Activated CD4-positive, alpha-beta T cell treated with anti-CD3 and anti-CD28 coated beads for 36 hours (primary cell): ENCODE data around the gene ZMIZ1. TPM values are rescaled to one million over a fixed set of nuclear protein-coding genes. Genes with fewer than 3 reads are reported as not detected.

ENCODE experiments used
- ATAC-seq: fragments of 200-7000 bp; cut with Tn5 transposase; one replicate; pipeline ENCODE4 v1.10.0; 2021; ENCODE audit warnings: mild to moderate bottlenecking, moderate library complexity
- CTCF ChIA-PET: fragments of 350-600 bp; sonication (Branson Sonifier 250); formaldehyde crosslinking; loops from one replicate; lab custom pipeline; 2021; ENCODE audit warnings: antibody characterized with exemption; lab: Charles Lee
- POLR2A ChIA-PET: fragments of 350-600 bp; sonication (Branson Sonifier 250); formaldehyde crosslinking; loops from one replicate; lab custom pipeline; 2021; ENCODE audit warnings: antibody characterized with exemption, inconsistent platforms; lab: Charles Lee
- DNase-seq: peaks from one replicate; pipeline ENCODE4 v3.0.0-alpha.2; 2020
- H3K27ac Mint-ChIP-seq: one replicate; pipeline ENCODE4 v1.8.0; 2021; ENCODE audit warnings: mixed read lengths
- H3K27me3 Mint-ChIP-seq: one replicate; pipeline ENCODE4 v1.8.0; 2021; ENCODE audit warnings: mixed read lengths
- H3K36me3 Mint-ChIP-seq: one replicate; pipeline ENCODE4 v1.8.0; 2021; ENCODE audit warnings: low read depth, mixed read lengths
- H3K4me1 Mint-ChIP-seq: one replicate; pipeline ENCODE4 v1.8.0; 2021; ENCODE audit warnings: mixed read lengths
- H3K4me3 Mint-ChIP-seq: one replicate; pipeline ENCODE4 v1.8.0; 2021; ENCODE audit warnings: mild to moderate bottlenecking, moderate library complexity, mixed read lengths
- H3K9me3 Mint-ChIP-seq: one replicate; pipeline ENCODE4 v1.8.0; 2021; ENCODE audit warnings: low read depth, mixed read lengths
- intact Hi-C, 2 experiments: fragments of 100-400 bp; cut with DNase I in 1 of 2; cut with micrococcal nuclease in 1 of 2; formaldehyde crosslinking; loops; one replicate each; pipeline versions ENCODE4 v1.14.2 to v1.15.1; 2022 to 2024; cut with DNase I, micrococcal nuclease
- total RNA-seq, 2 experiments: library from RNA; stranded (reverse); gene quantifications; one replicate each; pipeline ENCODE4 v1.2.3, GENCODE V29; 2021

The ZMIZ1 gene
- total RNA-seq, 2 experiments from 2014 or later, result 33.9 to 34.3 TPM

DNA sequence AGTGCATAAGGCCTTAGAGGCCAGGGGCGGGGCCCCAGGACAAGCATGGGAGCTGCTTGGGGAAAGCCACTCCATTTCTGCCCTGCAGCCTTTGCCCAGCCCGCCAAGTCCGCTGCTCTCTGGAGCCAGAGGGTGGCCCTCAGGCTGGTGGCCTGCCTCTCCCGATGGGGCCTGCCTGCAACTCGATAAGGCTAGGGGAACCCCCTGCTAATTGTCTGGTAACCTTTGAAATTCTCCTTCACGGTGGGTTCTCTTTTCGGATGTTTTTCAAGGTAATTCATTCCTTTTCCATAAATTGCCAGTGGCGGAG is 94.9 kb downstream of the ZMIZ1 start:
- no peak overlapping the region for H3K27ac Mint-ChIP-seq
- ChIA-PET POLR2A (interaction anchor here (0.6 kb wide), 1 partner anchor 163 kb away, joined by 5 read pairs; no protein-coding TSS in a partner anchor), CTCF (interaction anchor here (0.6 to 0.9 kb wide), 2 partner anchors 211 to 723 kb away, joined by 4 to 5 read pairs; no protein-coding TSS in a partner anchor)
- H3K36me3 Mint-ChIP-seq, result no peaks in the 10 kb centered on the region
- intact Hi-C loops, result no loop called here
- H3K4me1 Mint-ChIP-seq, result no peaks in the 10 kb centered on the region
- H3K27me3 Mint-ChIP-seq, result no peaks in the 10 kb centered on the region
- H3K4me3 Mint-ChIP-seq, result no peak overlapping the region
- ATAC-seq (no peak), DNase-seq (no peak)
- no peaks in the 10 kb centered on the region for H3K9me3 Mint-ChIP-seq

DNA sequence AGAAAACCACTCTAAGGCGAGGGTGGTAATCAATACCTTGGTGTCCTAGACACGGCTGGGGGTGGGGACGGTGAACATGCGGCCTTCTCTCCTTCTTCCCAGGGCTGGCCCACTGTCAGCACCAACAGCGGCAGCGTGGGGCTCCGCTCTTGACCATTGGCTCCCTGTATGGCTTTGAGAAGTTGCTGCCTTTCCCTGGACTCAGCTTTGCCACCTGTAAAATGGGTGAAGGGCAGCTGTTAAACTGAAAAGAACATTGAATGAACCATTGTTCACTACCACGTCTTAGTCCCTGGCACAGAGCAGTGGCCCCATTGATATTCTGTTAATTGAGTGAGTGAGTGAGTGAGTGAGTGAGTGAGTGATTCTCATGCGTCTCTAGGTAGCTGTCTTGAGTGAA is 95.3 kb downstream of the ZMIZ1 start:
- Mint-ChIP-seq H3K4me1 (no peaks in the 10 kb centered on the region), H3K9me3 (no peaks in the 10 kb centered on the region), H3K27me3 (no peaks in the 10 kb centered on the region), H3K27ac (no peak overlapping the region), H3K4me3 (no peak overlapping the region), H3K36me3 (no peaks in the 10 kb centered on the region)
- intact Hi-C loops, result no loop called here
- POLR2A ChIA-PET, result interaction anchor here (0.6 kb wide), 1 partner anchor 163 kb away, joined by 5 read pairs; no protein-coding TSS in a partner anchor
- DNase-seq (no peak), ATAC-seq (no peak)
- CTCF ChIA-PET, result interaction anchor here (0.9 kb wide), 1 partner anchor 211 kb away, joined by 5 read pairs; no protein-coding TSS in a partner anchor

DNA sequence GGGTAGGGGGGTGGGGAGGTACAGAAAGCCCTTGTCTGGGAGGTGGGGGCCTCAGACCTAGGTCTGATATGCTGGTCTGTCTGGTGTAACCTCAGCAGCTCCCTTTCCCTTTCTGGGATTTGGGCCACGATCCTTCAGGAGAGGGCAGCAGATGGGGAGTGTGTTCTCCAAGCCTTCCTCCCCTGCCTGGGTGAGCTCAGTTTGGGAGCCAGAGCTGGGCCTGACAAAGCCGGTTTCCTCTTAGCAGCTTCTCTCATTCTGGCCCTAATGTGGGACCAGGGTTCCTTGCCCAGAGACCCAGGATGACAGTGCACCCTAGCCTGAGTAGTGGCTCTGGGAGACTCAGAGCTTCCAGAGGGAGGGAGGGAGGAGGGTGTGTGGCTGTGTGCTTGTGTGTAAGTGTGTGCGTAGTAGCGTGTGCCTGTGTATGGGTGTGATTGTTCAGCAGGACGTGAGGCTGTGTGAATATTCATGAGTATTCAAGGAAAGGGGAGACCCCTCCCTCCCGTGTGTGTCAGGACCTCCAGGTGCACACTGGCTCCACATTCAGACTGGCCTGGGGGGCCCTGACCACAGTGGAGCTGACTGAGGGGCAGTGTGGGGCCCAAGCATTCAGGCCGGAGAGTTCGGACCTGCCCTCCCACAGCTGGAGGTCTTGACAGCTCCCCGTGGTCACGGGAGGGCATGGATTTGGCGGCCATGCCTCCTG is 96.5 kb downstream of the ZMIZ1 start:
- Mint-ChIP-seq H3K36me3 (no peaks in the 10 kb centered on the region), H3K9me3 (no peaks in the 10 kb centered on the region), H3K27ac (no peak overlapping the region), H3K4me3 (no peak overlapping the region), H3K27me3 (no peaks in the 10 kb centered on the region), H3K4me1 (no peaks in the 10 kb centered on the region)
- CTCF ChIA-PET, result no interaction called here
- no peak for ATAC-seq
- POLR2A ChIA-PET, result no interaction called here
- intact Hi-C loops, result no loop called here
- no peak for DNase-seq

DNA sequence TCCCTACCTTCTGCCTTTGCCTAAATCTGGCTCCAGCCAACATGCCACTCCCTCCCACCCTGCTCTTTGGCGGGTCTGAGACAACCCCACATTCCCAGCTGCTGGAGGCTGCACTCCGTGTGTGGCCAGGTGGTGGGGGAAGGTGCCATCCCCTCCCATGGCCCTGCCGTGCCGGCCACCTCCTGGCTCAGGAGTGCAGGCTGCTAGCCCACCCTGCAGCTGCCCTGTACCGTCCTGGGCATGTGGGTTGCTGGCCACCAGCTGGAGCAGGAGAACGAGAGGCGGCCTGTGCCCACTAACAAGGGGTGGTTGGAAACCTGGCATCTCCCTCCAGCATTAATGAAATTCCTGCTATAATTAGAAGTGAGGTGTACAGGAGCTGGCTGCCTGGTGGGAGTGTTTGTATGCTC is 97.6 kb downstream of the ZMIZ1 start:
- Mint-ChIP-seq H3K4me3 (no peak overlapping the region), H3K36me3 (no peaks in the 10 kb centered on the region), H3K27ac (no peak overlapping the region), H3K9me3 (no peaks in the 10 kb centered on the region), H3K4me1 (no peaks in the 10 kb centered on the region), H3K27me3 (no peaks in the 10 kb centered on the region)
- ChIA-PET CTCF (interaction anchor here (0.7 kb wide), 1 partner anchor 65 kb away, joined by 3 read pairs; no protein-coding TSS in a partner anchor), POLR2A (no interaction called here)
- intact Hi-C loops, result no loop called here
- ATAC-seq, result no peak
- no peak for DNase-seq

DNA sequence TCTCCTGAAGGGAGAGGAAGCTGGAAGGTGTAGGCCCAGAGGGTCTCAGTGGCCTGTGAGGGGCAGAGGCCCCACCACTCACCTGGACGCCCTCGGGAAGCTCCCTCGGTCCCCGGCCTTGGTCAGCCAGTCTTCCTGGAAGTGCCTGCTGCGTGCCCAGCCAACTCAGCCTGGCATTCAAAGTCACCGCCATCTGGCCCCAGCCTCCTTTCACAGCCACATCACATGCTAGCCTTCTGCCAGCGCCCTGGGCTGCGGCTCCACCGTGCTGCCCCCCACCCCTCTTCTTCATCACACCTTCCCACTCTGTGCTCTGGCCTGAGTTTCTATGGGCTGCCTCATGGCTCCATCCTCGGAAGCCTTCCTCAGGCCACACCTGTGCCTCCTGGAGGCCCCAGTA is 98.0 kb downstream of the ZMIZ1 start:
- intact Hi-C loops, result no loop called here
- Mint-ChIP-seq H3K36me3 (no peaks in the 10 kb centered on the region), H3K27me3 (no peaks in the 10 kb centered on the region), H3K4me1 (no peaks in the 10 kb centered on the region), H3K27ac (no peak overlapping the region), H3K4me3 (no peak overlapping the region), H3K9me3 (no peaks in the 10 kb centered on the region)
- DNase-seq (no peak), ATAC-seq (no peak)
- ChIA-PET CTCF (interaction anchor here (0.7 kb wide), 1 partner anchor 66 kb away, joined by 3 read pairs; no protein-coding TSS in a partner anchor), POLR2A (no interaction called here)

DNA sequence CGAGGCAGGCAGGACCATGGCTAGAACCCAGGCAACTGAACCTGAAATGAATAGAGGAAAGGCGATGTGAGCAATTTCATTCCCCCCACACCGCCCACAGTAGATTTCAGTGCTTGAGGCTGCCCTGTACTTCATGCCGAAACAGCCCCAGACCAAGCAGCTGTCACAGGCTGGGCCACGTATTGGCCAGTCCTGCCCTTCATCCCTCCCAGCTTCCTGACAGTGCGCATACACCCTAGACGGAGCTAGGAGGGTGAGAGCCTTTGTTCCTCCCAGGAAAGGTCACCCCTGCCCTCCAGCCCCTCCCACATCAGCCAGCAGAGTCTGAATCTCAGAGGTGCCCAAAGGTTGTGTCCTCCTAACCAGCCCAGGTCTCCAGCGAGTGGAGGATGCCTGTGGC is 98.8 kb downstream of the ZMIZ1 start:
- ChIA-PET CTCF (interaction anchor here (0.6 kb wide), 1 partner anchor 1510 kb away, joined by 3 read pairs; no protein-coding TSS in a partner anchor), POLR2A (no interaction called here)
- Mint-ChIP-seq H3K4me3 (no peak overlapping the region), H3K4me1 (no peaks in the 10 kb centered on the region), H3K9me3 (no peaks in the 10 kb centered on the region), H3K36me3 (no peaks in the 10 kb centered on the region), H3K27ac (no peak overlapping the region), H3K27me3 (no peaks in the 10 kb centered on the region)
- DNase-seq (no peak), ATAC-seq (no peak)
- intact Hi-C loops, result no loop called here

DNA sequence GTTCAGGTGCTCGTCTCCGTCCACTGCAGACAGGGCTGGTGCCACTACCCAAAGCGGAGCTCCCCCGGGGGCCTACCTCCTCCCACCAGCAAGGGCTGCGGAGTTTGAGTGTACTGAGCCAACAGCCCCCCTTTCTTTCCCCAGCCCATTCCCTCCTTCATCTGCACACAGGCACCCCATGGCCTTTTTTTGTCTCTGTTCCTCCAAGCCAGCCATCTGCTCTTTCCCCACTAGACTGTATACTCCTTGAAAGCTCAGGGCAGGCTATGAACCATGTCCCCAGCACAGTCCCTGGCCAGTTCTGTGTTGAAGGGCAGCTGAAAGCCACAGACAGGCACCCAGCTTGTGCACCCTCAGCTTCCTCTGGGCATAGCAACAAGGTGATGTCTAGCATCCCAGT is 99.4 kb downstream of the ZMIZ1 start:
- Mint-ChIP-seq H3K4me3 (no peak overlapping the region), H3K27ac (no peak overlapping the region), H3K9me3 (no peaks in the 10 kb centered on the region), H3K27me3 (no peaks in the 10 kb centered on the region), H3K4me1 (no peaks in the 10 kb centered on the region), H3K36me3 (no peaks in the 10 kb centered on the region)
- DNase-seq, result no peak
- ChIA-PET POLR2A (no interaction called here), CTCF (interaction anchor here (0.6 kb wide), 2 partner anchors 329 to 1511 kb away, joined by 3 read pairs; no protein-coding TSS in a partner anchor)
- intact Hi-C loops, result no loop called here
- no peak for ATAC-seq

DNA sequence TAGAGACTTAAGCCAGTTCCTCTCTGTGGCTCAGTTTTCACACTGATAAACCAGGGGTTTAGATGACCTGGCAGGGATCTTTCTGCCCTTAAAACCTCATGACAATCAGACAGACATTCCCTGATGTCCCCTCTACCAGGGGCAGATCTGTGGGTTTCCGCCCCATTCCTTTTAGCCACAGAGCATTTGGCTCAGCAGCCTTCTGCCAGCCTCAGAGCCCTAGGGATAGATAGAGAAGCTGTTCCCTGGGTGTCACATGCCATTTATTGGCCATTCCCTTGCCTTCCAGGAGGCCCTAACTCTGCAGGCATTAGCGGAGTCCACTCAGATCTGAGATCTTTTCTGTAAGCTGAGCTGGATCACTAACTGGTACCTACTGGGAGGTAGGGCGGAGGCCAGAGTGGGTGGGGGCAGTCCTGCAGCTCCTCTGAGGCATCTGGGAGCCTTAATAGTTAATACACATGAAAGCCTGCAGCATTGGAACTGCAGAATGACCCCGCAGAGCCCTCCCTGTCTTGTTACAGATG is 101.5 kb downstream of the ZMIZ1 start:
- ATAC-seq, result no peak
- Mint-ChIP-seq H3K27me3 (no peaks in the 10 kb centered on the region), H3K4me1 (no peaks in the 10 kb centered on the region), H3K4me3 (no peak overlapping the region), H3K27ac (no peak overlapping the region), H3K36me3 (no peaks in the 10 kb centered on the region), H3K9me3 (no peaks in the 10 kb centered on the region)
- ChIA-PET POLR2A (no interaction called here), CTCF (interaction anchor here (0.6 to 1.2 kb wide), 2 partner anchors 10 to 15 kb away, joined by 3 read pairs; no protein-coding TSS in a partner anchor)
- intact Hi-C loops, result no loop called here
- no peak for DNase-seq

DNA sequence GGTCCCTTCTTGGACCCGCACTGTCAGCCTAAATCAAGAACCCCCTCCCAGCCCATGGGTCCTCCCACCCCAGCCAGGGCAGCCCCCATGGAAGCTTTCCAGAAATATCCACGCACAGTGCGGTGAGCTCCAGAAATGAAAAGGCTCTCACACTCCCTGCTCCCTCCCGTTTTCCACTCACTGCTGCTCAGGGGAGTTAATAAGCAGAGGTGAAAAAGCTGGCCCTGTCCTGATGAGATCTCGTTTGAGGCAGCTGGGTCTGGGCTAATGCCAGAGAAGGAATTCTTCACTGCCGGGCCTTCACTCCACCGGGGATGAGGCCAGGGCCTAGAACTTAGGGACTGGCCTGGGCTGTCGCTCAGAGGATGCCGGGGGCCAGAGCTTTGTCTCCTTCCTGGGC is 102.2 kb downstream of the ZMIZ1 start:
- Mint-ChIP-seq H3K4me1 (no peaks in the 10 kb centered on the region), H3K27me3 (no peaks in the 10 kb centered on the region), H3K9me3 (no peaks in the 10 kb centered on the region), H3K27ac (no peak overlapping the region), H3K36me3 (no peaks in the 10 kb centered on the region), H3K4me3 (no peak overlapping the region)
- CTCF ChIA-PET, result interaction anchor here (0.6 kb wide), 1 partner anchor 309 kb away, joined by 4 read pairs; no protein-coding TSS in a partner anchor
- POLR2A ChIA-PET, result no interaction called here
- intact Hi-C loops, result no loop called here
- DNase-seq (no peak), ATAC-seq (no peak)

DNA sequence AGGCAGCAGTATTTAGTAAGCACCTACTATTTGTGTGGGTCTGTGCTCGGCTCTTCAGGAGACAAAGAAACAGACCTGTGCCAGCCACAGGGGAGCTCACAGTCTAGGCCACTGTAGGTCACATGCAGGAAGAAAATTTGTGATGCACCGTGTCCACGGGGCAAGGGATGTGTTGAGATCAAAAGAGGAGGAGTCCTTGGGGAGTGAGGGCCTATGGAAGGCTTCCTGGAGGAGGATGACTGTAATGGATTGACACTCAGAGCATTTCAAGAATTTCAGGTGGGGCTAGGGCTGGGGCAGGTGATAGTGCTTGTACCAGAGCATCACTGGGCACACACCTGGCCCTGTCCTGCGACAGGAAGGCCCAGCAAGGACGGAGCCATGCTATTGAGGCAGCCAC is 102.7 kb downstream of the ZMIZ1 start:
- no peaks in the 10 kb centered on the region for H3K4me1 Mint-ChIP-seq
- CTCF ChIA-PET, result no interaction called here

DNA sequence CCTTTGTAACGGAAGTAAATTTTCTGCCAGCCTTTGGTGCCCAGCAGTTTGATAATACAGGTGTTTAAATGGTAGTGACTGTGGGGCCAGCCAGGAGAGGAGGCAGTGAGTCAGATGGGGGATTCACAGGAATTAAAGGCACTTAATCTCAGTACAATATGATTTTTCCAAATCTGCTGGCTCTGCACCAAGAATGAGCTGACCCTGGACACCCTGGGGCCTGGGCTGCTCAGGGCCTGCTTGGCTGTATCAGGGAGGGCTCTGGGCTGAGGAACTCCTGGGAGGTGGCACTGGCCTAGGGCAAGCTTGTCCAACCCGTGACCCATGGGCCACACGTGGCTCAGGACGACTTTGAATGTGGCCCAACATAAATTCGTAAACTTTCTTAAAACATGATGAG is 104.1 kb downstream of the ZMIZ1 start:
- Mint-ChIP-seq H3K36me3 (no peaks in the 10 kb centered on the region), H3K4me3 (no peak overlapping the region), H3K27ac (no peak overlapping the region), H3K4me1 (no peaks in the 10 kb centered on the region), H3K27me3 (no peaks in the 10 kb centered on the region), H3K9me3 (no peaks in the 10 kb centered on the region)
- ChIA-PET POLR2A (no interaction called here), CTCF (no interaction called here)
- intact Hi-C loops, result no loop called here
- DNase-seq (no peak), ATAC-seq (no peak)

More for the DNA sequence above, 102.7 kb downstream of the ZMIZ1 start:
- DNase-seq, result no peak
- Mint-ChIP-seq H3K27me3 (no peaks in the 10 kb centered on the region), H3K36me3 (no peaks in the 10 kb centered on the region), H3K27ac (no peak overlapping the region), H3K4me3 (no peak overlapping the region), H3K9me3 (no peaks in the 10 kb centered on the region)
- ATAC-seq, result no peak
- intact Hi-C loops, result no loop called here
- POLR2A ChIA-PET, result no interaction called here
